Trophoblast cell (in vitro differentiated cells and primary cell): ENCODE measurements around the gene PCCB.

Experiments used
- DNase-seq, 2 donors: peaks; one replicate each; pipeline ENCODE4 v3.0.0-alpha.2; 2016
- H2AFZ ChIP-seq: 2 replicates; pipeline ENCODE4 v1.6.1; 2013; ENCODE audit warnings: low read length, moderate library complexity, mild to moderate bottlenecking; ENCODE audit not compliant: insufficient read depth, poor library complexity
- H2AK5ac ChIP-seq: 2 replicates; pipeline ENCODE4 v1.6.1; 2013; ENCODE audit warnings: mild to moderate bottlenecking, low read length
- H2BK120ac ChIP-seq: 2 replicates; pipeline ENCODE4 v1.6.1; 2013; ENCODE audit warnings: low read length, mild to moderate bottlenecking, moderate library complexity; ENCODE audit not compliant: insufficient read depth, poor library complexity
- H2BK12ac ChIP-seq: 2 replicates; pipeline ENCODE4 v1.6.1; 2013; ENCODE audit warnings: mild to moderate bottlenecking, low read length, moderate library complexity
- H2BK5ac ChIP-seq: 2 replicates; pipeline ENCODE4 v1.6.1; 2013; ENCODE audit warnings: low read length, low read depth, moderate library complexity, mild to moderate bottlenecking; ENCODE audit not compliant: poor library complexity
- H3K14ac ChIP-seq: 2 replicates; pipeline ENCODE4 v1.6.1; 2013; ENCODE audit warnings: mild to moderate bottlenecking, low read length
- H3K18ac ChIP-seq: 2 replicates; pipeline ENCODE4 v1.6.1; 2013; ENCODE audit warnings: mild to moderate bottlenecking, low read length
- H3K23ac ChIP-seq: 2 replicates; pipeline ENCODE4 v1.6.1; 2013; ENCODE audit warnings: low read length
- H3K27ac ChIP-seq: 2 replicates; pipeline ENCODE4 v1.5.1; 2013; ENCODE audit warnings: low read depth, mild to moderate bottlenecking, inconsistent platforms, low read length, moderate library complexity
- H3K27me3 ChIP-seq: 2 replicates; pipeline ENCODE4 v1.6.1; 2013; ENCODE audit warnings: inconsistent platforms, mild to moderate bottlenecking, low read length, moderate library complexity; ENCODE audit not compliant: insufficient read depth
- H3K36me3 ChIP-seq, 2 experiments: 1 replicate in 1 of 2; 2 replicates in 1 of 2; pipeline ENCODE4 v1.6.1; 2013; ENCODE audit warnings: low read length in 2 of 2, mild to moderate bottlenecking in 2 of 2, moderate library complexity in 1 of 2; ENCODE audit not compliant: insufficient read depth in 2 of 2, control insufficient read depth in 1 of 2
- H3K4ac ChIP-seq: 2 replicates; pipeline ENCODE4 v1.6.1; 2013; ENCODE audit warnings: low read depth, mild to moderate bottlenecking, low read length, moderate library complexity
- H3K4me1 ChIP-seq, 2 experiments: 1 replicate in 1 of 2; 2 replicates in 1 of 2; pipeline ENCODE4 v1.6.1; 2013; ENCODE audit warnings: low read length in 2 of 2, mild to moderate bottlenecking in 2 of 2, moderate library complexity in 1 of 2; ENCODE audit not compliant: insufficient read depth in 2 of 2, control insufficient read depth in 1 of 2
- H3K4me2 ChIP-seq: 2 replicates; pipeline ENCODE4 v1.6.1; 2013; ENCODE audit warnings: inconsistent platforms, mild to moderate bottlenecking, low read length, moderate library complexity
- H3K4me3 ChIP-seq: 2 replicates; pipeline ENCODE4 v1.5.1; 2013; ENCODE audit warnings: mild to moderate bottlenecking, low read depth, low read length, inconsistent platforms
- H3K79me1 ChIP-seq: one replicate; pipeline ENCODE4 v1.6.1; 2013; ENCODE audit warnings: low read length
- H3K79me2 ChIP-seq: 2 replicates; pipeline ENCODE4 v1.6.1; 2013; ENCODE audit warnings: low read length, mild to moderate bottlenecking; ENCODE audit not compliant: control insufficient read depth, insufficient read depth, poor library complexity
- H3K9ac ChIP-seq: 2 replicates; pipeline ENCODE4 v1.6.1; 2013; ENCODE audit warnings: mild to moderate bottlenecking, low read length
- H3K9me3 ChIP-seq: 2 replicates; pipeline ENCODE4 v1.6.1; 2013; ENCODE audit warnings: low read depth, mild to moderate bottlenecking, control low read depth, inconsistent platforms, low read length; ENCODE audit not compliant: insufficient read depth
- H4K12ac ChIP-seq: 2 replicates; pipeline ENCODE4 v1.6.1; 2013; ENCODE audit warnings: low read depth, mild to moderate bottlenecking, low read length, moderate library complexity
- H4K8ac ChIP-seq: 2 replicates; pipeline ENCODE4 v1.6.1; 2013; ENCODE audit warnings: low read depth, mild to moderate bottlenecking, low read length, moderate library complexity
- H4K91ac ChIP-seq: one replicate; pipeline ENCODE4 v1.6.1; 2013; ENCODE audit warnings: low read depth, mild to moderate bottlenecking, low read length, moderate library complexity
- WGBS: extraction: QIAGEN DNeasy Blood & Tissue Kit; methylation state at CpG from one replicate; pipeline ENCODE4 v1.1.7; 2013; ENCODE audit warnings: missing lambda C conversion rate; ENCODE audit not compliant: insufficient read length, insufficient coverage; ENCODE audit errors: extremely low coverage; 5-methylcytosine and 5-hydroxymethylcytosine counted together

PCCB gene

GRCh38 chr3:136378011-136378410 is 127.9 kb downstream of the PCCB start:
- Histone ChIP-seq H3K79me2 (no peaks in the 10 kb centered on the region), H3K27me3 (no peaks in the 10 kb centered on the region), H3K9ac (no peak overlapping the region), H2AFZ (no peak overlapping the region), H2BK5ac (no peak overlapping the region), H3K9me3 (no peaks in the 10 kb centered on the region), H3K27ac (no peak overlapping the region), H2BK12ac (no peak overlapping the region), H3K4me3 (no peak overlapping the region), H4K91ac (no peak overlapping the region), H3K4me1 (no peaks in the 10 kb centered on the region), H3K14ac (no peak overlapping the region), H2BK120ac (no peak overlapping the region), H3K4ac (no peak overlapping the region), H3K36me3 (no peaks in the 10 kb centered on the region), H4K12ac (no peak overlapping the region), H4K8ac (no peak overlapping the region), H2AK5ac (no peak overlapping the region), H3K18ac (no peak overlapping the region), H3K79me1 (no peaks in the 10 kb centered on the region), H3K23ac (no peak overlapping the region), H3K4me2 (no peak overlapping the region)
- WGBS: no CpG with 5 or more reads among the region's 1 CpG
- DNase-seq: no peak
